MM.1S (cell line): ENCODE data around the gene PREX1.

Experiments used
- DNase-seq: peaks from one replicate; pipeline ENCODE4 v3.0.0-alpha.2; 2015
- H2AFZ ChIP-seq: fragments of 300-600 bp; sonication (generic); 2 replicates; pipeline ENCODE4 v1.6.0; 2016; ENCODE audit warnings: antibody characterized with exemption, low read length
- H3F3A ChIP-seq: fragments of 300-600 bp; sonication (generic); 2 replicates; pipeline ENCODE4 v1.6.1; 2016; ENCODE audit warnings: mild to moderate bottlenecking, antibody characterized with exemption, low read length, moderate library complexity, mixed read lengths; ENCODE audit not compliant: insufficient read depth
- H3K27ac ChIP-seq: fragments of 300-600 bp; sonication (generic); 2 replicates; pipeline ENCODE4 v1.5.1; 2016; ENCODE audit warnings: mild to moderate bottlenecking, low read length
- H3K27me3 ChIP-seq: fragments of 300-600 bp; sonication (generic); replicated peaks from 2 replicates; pipeline ENCODE4 v1.6.0; 2016; ENCODE audit warnings: low read length; ENCODE audit not compliant: insufficient read depth
- H3K36me3 ChIP-seq: fragments of 300-600 bp; sonication (generic); replicated peaks from 2 replicates; pipeline ENCODE4 v1.6.1; 2016; ENCODE audit warnings: mild to moderate bottlenecking, low read length, mixed read lengths; ENCODE audit not compliant: insufficient read depth
- H3K4me1 ChIP-seq: fragments of 300-600 bp; sonication (generic); 2 replicates; pipeline ENCODE4 v1.6.1; 2016; ENCODE audit warnings: low read length, mixed read lengths
- H3K4me2 ChIP-seq: fragments of 300-600 bp; sonication (generic); 2 replicates; pipeline ENCODE4 v1.6.0; 2016; ENCODE audit warnings: low read depth, low read length
- H3K4me3 ChIP-seq: fragments of 300-600 bp; sonication (generic); 2 replicates; pipeline ENCODE4 v1.5.1; 2016; ENCODE audit warnings: low read length, mixed read lengths
- H3K79me2 ChIP-seq: fragments of 300-600 bp; sonication (generic); 2 replicates; pipeline ENCODE4 v1.6.1; 2016; ENCODE audit warnings: mixed run types, low read length, mixed read lengths
- H3K9ac ChIP-seq: fragments of 300-600 bp; sonication (generic); 2 replicates; pipeline ENCODE4 v1.6.1; 2016; ENCODE audit warnings: low read length, mixed read lengths
- H3K9me2 ChIP-seq: fragments of 300-600 bp; sonication (generic); replicated peaks from 2 replicates; pipeline ENCODE4 v1.6.1; 2016; ENCODE audit warnings: mild to moderate bottlenecking, low read length, mixed read lengths; ENCODE audit not compliant: insufficient read depth
- H3K9me3 ChIP-seq: fragments of 300-600 bp; sonication (generic); replicated peaks from 2 replicates; pipeline ENCODE4 v1.6.1; 2016; ENCODE audit warnings: mild to moderate bottlenecking, low read length, mixed read lengths; ENCODE audit not compliant: insufficient read depth
- H4K20me1 ChIP-seq: fragments of 300-600 bp; sonication (generic); 2 replicates; pipeline ENCODE4 v1.6.1; 2016; ENCODE audit warnings: mild to moderate bottlenecking, low read length, moderate library complexity, mixed read lengths; ENCODE audit not compliant: insufficient read depth
- CTCF ChIP-seq: fragments of 300-600 bp; sonication (generic); IDR thresholded peaks from 2 replicates; pipeline ENCODE4 v1.5.1; 2016; ENCODE audit warnings: antibody characterized with exemption, low read length, mixed read lengths
- EZH2 ChIP-seq: fragments of 300-600 bp; sonication (generic); optimal IDR thresholded peaks from 2 replicates; pipeline ENCODE3; 2017; ENCODE audit warnings: low read depth, mild to moderate bottlenecking, antibody characterized with exemption, low read length, mixed read lengths
- EZH2phosphoT487 ChIP-seq: fragments of 300-600 bp; sonication (generic); IDR thresholded peaks from 2 replicates; pipeline ENCODE4 v1.6.1; 2018; ENCODE audit warnings: antibody characterized with exemption, low read length

Gene PREX1

GRCh38 chr20:48697845-48698491 is 129.8 kb downstream of the PREX1 start:
- H3K9ac ChIP-seq = no peak overlapping the region

GRCh38 chr20:48696671-48697070 is 131.1 kb downstream of the PREX1 start:
- Histone ChIP-seq H3K9ac (no peak overlapping the region), H3K27ac (no peak overlapping the region), H3K4me1 (no peaks in the 10 kb centered on the region), H3K27me3 (no peaks in the 10 kb centered on the region), H3K79me2 (no peaks in the 10 kb centered on the region), H3K4me3 (no peak overlapping the region), H3K4me2 (no peak overlapping the region), H3K36me3 (no peaks in the 10 kb centered on the region), H2AFZ (no peak overlapping the region), H3F3A (no peaks in the 10 kb centered on the region), H4K20me1 (no peaks in the 10 kb centered on the region), H3K9me2 (no peaks in the 10 kb centered on the region), H3K9me3 (no peaks in the 10 kb centered on the region)
- DNase-seq = no peak
- TF ChIP-seq EZH2phosphoT487 (no peak), EZH2 (no peak), CTCF (no peak)

More at GRCh38 chr20:48697845-48698491, 129.8 kb downstream of the PREX1 start:
- no peak for DNase-seq
- H2AFZ ChIP-seq = no peak overlapping the region
- no peaks in the 10 kb centered on the region for H3K79me2 ChIP-seq
- H3K36me3 ChIP-seq = no peaks in the 10 kb centered on the region
- H3K4me2 ChIP-seq = no peak overlapping the region
- H4K20me1 ChIP-seq = no peaks in the 10 kb centered on the region
- no peaks in the 10 kb centered on the region for H3K4me1 ChIP-seq
- H3K27ac ChIP-seq = no peak overlapping the region
- no peaks in the 10 kb centered on the region for H3K9me2 ChIP-seq
- no peaks in the 10 kb centered on the region for H3K9me3 ChIP-seq
- no peaks in the 10 kb centered on the region for H3K27me3 ChIP-seq
- TF ChIP-seq CTCF (no peak), EZH2 (no peak), EZH2phosphoT487 (no peak)
- H3F3A ChIP-seq = no peaks in the 10 kb centered on the region
- H3K4me3 ChIP-seq = no peak overlapping the region

- Histone ChIP-seq H3K27ac (no peak overlapping the region), H3K4me1 (no peaks in the 10 kb centered on the region), H3K9me2 (no peaks in the 10 kb centered on the region), H3K4me3 (no peak overlapping the region), H3K9ac (no peak overlapping the region), H4K20me1 (no peaks in the 10 kb centered on the region), H3K27me3 (no peaks in the 10 kb centered on the region), H3K4me2 (no peak overlapping the region), H2AFZ (no peak overlapping the region), H3K9me3 (no peaks in the 10 kb centered on the region), H3F3A (no peaks in the 10 kb centered on the region), H3K36me3 (no peaks in the 10 kb centered on the region), H3K79me2 (no peaks in the 10 kb centered on the region)
- TF ChIP-seq EZH2phosphoT487 = no peak
- TF ChIP-seq CTCF = no peak
- TF ChIP-seq EZH2 = no peak
- DNase-seq = no peak
These were observed 132.1 kb downstream of the PREX1 start for GRCh38 chr20:48695738-48696137.
